ENCODE results near the gene TSTD2.

DNA sequence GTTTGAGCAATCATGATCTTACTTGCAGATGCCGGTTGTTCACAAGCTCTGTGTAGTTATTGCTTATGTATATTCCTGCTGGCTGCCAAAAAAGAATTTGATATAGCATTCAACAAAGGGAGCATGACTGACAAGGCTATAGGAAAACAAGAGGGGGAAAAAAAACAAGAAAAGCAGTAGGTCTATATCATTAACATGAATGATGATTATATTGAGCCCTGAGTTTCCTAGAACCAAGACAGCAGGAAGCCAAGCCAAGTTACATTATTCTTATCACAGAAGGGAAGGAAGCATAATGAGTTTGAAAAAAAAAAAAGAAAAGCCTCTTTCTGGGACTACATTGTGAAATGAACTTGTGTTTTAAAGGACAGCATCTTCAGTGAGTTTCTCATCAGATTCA, 41.0 kb downstream of the TSTD2 start:
- TF ChIP-seq EZH2 (IDR thresholded peaks at IDR 0.05; ENCODE audit: borderline replicate concordance, low read depth, low read length, poor library complexity, severe bottlenecking): no peak
- TF ChIP-seq, protein P1, sequence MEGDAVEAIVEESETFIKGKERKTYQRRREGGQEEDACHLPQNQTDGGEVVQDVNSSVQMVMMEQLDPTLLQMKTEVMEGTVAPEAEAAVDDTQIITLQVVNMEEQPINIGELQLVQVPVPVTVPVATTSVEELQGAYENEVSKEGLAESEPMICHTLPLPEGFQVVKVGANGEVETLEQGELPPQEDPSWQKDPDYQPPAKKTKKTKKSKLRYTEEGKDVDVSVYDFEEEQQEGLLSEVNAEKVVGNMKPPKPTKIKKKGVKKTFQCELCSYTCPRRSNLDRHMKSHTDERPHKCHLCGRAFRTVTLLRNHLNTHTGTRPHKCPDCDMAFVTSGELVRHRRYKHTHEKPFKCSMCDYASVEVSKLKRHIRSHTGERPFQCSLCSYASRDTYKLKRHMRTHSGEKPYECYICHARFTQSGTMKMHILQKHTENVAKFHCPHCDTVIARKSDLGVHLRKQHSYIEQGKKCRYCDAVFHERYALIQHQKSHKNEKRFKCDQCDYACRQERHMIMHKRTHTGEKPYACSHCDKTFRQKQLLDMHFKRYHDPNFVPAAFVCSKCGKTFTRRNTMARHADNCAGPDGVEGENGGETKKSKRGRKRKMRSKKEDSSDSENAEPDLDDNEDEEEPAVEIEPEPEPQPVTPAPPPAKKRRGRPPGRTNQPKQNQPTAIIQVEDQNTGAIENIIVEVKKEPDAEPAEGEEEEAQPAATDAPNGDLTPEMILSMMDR (conservative IDR thresholded peaks at IDR 0.05; ENCODE audit: low read depth, low read length): no peak

Data from A673 (cell line).